Colon (tissue), 2 donors: ENCODE data around the gene INO80C.

Experiments
- FAIRE-seq: peaks from 2 replicates; lab custom pipeline; 2012; peaks lifted over from hg19 to GRCh38; lab: Jason Lieb, UNC
- donor health status: control.
- donor health status: control.

Gene INO80C, protein sequence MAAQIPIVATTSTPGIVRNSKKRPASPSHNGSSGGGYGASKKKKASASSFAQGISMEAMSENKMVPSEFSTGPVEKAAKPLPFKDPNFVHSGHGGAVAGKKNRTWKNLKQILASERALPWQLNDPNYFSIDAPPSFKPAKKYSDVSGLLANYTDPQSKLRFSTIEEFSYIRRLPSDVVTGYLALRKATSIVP

DNA sequence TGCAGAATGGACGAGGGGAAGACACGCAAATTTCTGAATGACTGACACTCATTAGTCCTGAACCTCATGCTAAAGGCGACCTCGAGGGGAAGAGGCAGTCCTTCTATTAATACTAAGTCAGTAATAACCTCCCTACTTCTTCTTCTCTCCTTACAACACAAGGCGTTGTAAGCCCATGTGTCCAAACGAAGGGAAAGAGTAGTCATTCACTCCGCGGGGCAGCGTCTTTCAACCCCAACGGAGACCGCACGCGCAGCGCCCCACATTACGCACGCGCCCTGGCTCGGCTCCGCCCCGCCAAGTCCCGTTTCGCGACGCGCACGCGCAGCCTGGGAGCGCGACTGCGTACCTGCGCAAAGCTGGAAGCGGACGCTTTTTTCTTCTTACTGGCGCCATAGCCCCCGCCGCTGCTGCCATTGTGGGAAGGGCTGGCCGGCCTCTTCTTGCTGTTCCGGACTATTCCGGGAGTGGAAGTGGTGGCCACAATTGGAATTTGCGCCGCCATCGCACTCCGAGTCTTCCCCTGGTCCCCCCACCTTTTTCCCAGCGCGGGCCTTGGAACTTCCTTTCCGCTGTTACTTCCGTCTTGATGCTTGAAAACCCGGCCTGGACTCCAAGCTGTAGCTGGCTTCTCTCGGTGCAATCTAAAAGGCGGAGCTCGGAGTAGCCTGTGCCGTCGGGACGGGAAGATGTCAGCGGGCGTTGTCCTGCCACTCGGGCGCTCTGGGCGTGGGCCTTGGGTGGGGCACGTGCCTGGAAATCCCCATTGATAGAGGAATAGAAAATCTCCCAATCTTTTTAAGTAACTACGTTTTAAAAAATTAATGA lies at the start of gene INO80C:
Gene INO80C, minus strand, starts transcription at position 591 of the 828 bp plus-strand sequence. Its CDS starts 86 bp downstream, at position 505.
- FAIRE-seq: no peak

DNA sequence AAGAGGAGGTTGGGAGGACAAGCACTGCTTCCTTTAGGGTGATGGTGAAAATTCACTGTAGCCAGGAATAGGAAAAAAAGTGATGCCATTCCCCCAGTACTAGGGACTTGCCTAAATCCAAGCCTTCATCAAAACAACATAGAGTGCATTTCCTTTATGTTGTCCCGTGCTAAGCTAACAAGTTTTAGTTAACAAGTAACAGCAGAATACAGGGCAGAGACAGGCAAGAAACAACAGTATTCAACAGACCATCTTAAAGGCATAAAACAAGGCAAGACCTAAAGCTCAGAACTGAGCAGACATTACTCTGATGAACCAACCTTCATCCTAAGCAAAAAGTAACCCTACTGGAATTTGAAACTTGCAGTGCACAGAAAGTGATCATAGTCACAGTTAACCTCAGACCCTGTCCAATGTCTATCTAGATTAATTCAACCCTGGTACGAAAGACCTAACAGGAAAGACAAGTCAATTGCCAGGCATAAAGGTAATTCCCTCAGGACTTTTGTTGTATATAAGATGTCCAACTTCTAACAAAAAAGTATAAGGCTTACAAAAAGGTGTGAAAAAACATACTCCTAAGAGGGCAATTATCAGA lies 49.3 kb upstream of the INO80C start:
- FAIRE-seq: no peak

DNA sequence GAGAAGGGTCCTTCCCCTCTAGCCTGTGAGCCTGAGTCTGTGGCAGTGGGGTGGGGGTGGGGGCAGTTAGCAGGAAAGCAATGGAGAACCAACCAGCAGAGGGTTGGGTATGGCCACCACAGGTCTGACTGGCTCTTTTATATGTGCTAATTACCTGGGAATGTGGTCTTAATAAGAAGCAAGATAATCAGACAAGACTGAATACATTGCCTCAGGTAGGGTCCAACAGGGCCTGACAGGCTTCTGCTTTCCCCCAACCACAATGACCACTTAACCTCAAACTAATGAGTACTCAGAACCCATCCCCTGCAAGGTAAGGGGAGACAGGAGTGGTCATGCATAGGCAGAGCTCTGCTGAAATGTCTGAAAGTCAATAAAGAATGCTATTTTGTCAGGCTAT lies 44.6 kb upstream of the INO80C start:
- FAIRE-seq: no peak

DNA sequence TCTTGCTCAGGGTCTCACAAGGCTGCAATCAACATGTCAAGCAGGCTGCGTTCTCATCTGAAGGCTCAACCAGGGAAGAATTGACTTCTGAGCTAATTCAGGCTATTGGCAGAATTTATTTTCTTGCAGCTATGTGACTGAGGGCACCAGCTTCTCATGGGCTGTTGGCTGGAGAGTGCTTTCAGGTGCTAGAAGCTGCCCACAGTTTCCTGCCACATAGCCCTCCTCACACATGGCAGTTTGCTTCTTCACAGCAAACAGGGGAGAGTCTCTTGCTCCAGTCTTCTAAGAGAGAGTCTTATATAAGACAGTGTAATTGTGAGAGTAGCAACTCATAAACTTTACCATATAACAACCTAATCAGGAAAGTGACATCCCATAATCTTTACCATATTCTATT lies 37.5 kb upstream of the INO80C start:
- FAIRE-seq: no peak

GRCh38 chr18:35533916-35534405 lies 36.2 kb upstream of the INO80C start:
- FAIRE-seq: no peak

DNA sequence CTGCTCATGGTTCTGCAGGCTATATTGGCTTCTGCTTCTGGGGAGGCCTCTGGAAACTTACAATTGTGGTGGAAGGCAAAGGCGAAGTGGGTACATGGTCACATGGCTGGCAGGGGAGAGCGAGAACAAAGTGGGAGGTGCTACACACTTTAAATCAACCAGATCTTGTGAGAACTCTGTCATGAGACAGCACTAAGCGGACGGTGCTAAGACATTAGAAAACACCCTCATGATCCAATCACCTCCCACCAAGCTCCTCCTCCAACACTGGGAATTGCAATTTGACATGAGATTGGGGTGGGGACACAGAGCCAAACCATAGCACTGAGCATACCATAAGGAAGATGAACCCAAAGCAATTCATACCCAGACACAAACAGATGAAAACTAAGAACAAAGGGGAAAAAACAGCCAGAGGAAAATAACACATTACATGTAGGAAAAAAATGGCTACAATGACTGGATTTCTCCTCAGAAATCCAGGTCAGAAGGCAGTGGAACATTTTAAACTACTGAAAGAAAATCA lies 31.1 kb upstream of the INO80C start:
- no peak for FAIRE-seq

GRCh38 chr18:35526495-35527059 lies 28.8 kb upstream of the INO80C start:
- no peak for FAIRE-seq

DNA sequence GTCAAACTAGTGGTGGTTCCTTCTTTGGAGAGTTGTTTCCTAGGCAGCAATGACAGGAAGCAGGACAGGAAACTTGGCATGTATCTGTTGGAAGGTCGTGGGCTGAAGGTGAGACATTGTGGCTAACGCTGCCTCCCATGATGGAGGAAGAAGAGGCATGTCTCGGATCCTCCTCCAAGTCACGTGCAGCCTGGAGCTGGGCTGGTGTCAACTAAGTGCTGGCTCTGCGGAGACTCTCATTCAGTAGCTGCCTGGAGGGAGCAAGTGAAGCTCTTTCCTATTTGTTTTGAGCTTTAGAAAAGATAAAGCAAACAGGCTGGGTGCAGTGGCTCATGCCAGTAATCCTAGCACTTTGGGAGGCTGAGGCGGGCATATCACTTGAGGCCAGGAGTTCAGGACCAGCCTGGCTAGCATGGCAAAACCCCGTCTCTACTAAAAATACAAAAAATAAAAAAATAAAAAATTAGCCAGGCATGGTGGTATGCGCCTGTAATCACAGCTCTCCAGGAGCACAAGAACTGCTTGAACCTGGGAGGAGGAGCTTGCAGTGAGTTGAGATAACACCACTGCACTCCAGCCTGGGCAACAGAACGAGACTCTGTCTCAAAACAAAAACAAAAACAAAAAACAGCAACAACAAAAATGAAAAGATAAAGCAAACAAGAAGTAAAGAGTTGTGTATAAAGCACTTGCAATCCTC lies 28.2 kb upstream of the INO80C start:
- no peak for FAIRE-seq

DNA sequence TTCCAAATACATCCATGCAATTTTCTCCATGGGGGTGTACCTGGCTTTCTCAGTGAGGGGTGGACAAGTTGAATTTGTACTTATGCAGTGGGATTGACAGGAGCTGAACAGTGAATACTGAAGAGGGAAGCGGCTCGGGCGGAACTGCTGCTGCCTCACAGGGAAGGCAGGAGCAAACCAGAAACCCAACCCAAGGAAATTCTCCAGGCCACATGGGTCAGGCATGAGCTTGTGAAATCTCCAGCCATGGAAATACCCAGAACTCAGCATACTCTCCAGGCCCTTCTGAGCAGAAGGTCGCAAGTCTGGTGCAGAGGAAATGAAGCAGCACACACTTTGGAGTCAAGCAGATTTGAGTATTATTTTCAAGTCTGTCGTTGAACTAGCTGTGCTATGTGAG lies 26.5 kb upstream of the INO80C start:
- no peak for FAIRE-seq

DNA sequence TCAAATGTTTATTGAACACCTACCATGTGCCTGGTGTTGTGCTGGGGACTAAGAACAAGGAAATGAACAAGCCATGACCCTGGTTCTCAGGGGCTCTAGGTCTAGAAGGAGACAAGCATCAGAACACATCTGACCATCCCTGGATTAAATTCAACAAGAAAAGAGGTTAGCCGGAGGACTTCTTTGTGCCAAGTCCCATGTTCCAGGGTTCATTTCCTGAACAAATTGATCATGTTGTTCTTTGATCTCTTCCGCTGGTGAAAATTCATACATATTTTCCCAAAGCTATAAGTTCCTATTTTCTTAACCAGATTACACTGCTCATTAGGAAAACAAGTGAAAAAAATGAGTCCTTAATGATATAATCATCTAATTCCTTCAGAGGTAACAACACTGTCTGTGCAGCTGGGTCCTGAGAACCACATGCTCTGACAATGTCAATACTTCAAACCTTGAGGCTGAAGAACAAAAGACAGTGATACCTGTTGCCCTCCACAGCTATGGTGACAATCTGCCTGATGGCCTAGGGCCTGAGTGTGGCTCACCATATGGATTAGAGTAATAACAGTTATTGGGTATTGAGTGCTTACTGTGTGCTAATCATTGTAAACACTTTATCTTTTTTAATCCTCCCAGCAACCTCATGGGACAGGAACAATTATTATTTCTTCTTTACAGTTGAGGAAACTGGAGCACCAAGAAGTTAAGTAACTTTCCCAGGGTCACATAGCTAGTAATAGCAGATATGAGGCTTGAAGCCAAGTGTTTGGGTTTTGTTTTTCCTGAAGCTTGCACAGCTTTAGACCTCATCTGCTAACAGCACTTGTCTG lies 24.6 kb upstream of the INO80C start:
- FAIRE-seq: no peak

DNA sequence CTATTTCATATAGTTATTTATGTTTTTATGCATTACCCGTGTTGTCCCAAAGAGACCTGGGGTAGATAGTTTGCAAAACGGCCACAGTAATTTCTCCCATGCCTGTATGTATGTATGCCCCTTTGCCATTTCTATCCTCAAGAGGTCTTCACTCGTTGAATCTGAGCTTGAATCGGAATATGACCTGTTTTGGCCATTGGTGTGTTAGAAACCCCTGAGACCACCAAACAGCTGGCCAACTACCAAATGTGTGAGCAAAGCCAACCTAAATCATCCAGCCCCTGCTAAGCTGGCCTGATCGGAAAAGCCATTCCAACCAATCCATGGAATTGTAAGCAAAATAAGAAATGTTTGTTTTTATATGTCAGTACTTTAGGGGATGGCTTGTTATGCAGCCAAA lies 23.4 kb upstream of the INO80C start:
- FAIRE-seq: no peak

DNA sequence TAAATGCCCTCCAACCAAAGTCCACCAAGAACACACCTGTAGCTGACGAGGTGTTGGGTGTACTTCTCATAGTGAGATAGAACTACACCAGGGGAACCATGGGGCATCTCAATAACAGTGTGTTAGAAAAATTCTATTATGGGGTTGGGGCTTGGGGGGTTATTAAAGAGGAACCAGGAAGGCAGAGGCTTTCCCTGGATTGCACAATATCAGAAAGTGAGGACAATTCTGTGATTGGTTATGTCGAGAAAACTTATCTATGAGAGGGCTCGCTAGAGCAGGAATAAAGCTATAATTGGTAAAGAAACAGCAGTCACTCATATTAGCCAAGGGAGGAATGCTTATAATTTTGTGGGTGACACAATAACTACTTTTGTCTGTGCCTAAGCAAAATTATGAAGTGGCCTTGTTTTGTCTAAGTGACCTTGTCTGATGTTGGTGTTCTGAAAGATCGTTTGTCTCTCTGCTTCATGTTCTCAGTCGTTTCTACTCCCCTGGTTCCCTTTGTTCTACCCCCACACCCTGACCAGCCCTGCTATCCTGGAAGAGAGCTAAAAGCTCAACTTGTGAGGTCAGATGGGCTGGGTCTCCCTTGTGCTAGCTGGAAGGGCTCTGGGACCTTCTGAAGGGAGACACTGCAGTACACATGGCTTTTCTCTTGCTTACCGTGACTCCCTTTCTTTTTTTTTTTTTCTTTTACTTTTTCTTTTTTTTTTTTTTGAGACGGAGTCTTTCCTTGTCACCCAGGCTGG lies 21.6 kb upstream of the INO80C start:
- no peak for FAIRE-seq

DNA sequence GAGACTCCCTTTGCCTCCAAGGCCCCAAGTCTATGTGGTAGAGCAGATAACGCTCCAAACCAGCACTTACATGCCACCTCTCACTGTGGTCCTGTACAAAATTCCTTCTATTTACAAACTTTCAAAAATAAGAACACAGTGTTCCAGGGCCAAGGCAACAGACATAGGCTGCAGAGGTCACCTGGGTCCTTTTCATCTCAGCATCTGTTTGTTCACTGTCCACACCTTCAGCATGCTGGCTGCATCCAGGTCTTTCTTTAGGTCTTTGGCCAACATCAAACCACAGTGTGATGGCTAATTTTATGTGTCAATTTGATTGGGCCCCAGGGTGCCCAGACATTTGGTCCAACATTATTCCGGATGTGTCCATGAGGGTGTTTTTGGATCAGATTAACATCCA lies 20.0 kb upstream of the INO80C start:
- FAIRE-seq: no peak

DNA sequence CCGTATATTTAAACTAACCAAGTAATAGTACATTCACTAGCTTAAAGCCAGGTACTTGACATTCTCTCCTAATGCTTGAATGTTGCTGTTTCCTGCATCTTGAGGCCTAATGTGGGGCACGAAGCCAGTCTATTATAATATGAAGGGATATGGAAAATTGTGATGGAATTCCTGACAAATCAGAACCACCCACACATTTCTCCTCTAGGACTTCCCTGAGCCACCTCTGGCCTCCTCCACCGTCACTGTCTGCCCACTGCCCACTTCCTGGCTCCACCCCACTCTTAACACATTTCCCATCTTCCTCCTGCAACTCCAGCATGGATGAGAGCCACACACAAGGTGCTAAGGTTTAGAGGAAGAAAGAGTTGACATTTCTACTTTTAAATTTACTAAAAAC lies 19.0 kb upstream of the INO80C start:
- no peak for FAIRE-seq

- no peak for FAIRE-seq
Observed at GRCh38 chr18:35516351-35516750, 18.6 kb upstream of the INO80C start.

DNA sequence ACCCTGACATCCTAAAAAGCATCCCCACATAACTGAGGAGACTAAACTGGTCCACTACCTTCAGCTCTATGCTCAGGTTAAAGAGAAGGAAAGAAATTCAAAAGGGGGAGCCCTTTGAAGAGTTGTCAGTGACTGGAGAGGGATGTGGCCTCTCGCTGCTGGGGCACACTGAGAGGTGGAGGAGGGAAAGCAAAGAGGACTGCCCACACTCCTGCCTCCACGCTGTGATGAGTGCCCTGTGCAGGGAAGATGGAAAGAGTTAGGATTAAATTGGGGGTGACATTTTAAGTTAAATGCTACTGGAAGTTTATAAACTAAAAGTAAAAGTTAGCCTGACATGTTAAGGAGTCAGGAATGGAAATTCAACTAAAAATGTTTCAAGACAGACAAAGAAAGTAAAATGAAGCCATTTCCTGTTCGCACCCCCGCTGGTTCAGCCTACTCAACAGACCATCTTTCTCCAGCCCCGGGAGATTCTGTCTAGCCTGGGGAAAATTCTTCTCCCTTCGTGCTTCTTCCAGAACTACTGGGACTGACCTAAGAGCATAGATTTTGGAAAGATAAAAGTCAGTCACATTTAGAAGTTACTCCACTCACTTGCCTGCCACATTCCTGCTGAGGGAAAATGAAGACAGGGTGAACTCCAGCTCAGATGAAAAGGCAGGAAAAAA lies 17.8 kb upstream of the INO80C start:
- FAIRE-seq: no peak

DNA sequence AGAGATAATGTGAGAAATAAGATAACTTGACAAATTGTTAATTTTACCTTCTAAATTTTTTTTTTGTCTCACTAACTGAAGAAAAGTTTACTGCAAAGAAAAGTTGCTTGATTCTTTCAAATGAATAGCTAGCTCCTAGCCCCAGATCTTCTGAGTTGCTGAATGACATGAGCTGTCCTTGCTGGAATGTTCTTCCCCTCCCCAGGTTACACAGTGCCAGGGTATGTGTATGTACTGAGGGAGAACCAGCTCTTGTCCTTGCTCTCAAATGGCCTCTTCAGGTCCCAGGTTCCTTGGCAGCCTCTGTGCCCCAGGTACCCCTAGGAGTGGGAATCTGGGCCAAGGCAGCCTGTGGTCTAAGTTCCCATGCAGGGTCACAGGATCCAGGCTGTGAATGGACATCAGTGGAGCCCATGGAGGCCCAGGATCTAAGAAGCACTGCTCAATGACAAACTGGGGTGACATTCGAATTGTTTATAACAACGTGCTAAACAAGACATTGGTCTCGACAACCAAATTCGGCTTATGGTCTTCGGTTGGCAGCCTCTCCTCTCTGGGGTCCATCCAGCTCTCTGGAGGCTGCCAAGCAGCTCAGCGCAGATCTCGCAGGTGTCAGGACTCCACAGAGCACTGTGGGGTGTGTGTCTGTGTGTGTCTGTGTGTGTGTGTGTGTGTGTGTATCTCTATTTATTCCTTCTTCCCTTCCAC lies 17.1 kb upstream of the INO80C start:
- no peak for FAIRE-seq

DNA sequence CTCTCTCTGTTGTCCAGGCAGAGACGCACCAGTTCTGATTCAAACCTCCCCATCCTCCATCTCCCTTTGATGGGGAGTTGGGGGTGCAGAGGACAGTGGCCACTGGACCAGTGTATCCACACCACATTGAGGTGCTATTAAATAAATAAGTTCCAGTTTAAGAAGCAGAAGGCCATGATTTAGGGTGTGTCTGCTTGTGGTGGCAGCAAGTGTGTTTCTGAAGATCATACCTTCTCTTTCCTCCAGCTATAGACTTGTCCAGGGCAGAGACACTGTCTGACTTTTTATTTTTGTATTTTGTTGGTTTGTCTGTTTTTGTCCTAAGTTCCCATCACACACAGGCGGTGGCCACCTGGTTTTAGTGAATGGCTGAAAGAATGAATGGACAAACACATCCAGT lies 16.5 kb upstream of the INO80C start:
- FAIRE-seq: no peak
